Measurements from ENCODE around the gene BRD8. TPM values are rescaled to one million over a fixed set of nuclear protein-coding genes. Genes with fewer than 3 reads are reported as not detected.

Gene BRD8
- polyA plus RNA-seq, 1 experiment, result 72.2 TPM

- ChIA-PET POLR2A (no interaction called here), CTCF (interaction anchor here (0.7 to 1.8 kb wide), 3 partner anchors 63 to 361 kb away, joined by 3 to 9 read pairs (median 3); no protein-coding TSS in a partner anchor)
- no peak for TF ChIP-seq CTCF (IDR thresholded peaks at IDR 0.05; ENCODE audit: low read depth, low read length)
- H3K27ac ChIP-seq (ENCODE audit: low read depth, low read length), result no peak overlapping the region
- no peaks in the 10 kb centered on the region for H3K27me3 ChIP-seq (ENCODE audit: control insufficient read depth, insufficient read depth, low read length)
- no peaks in the 10 kb centered on the region; the same call in 1 of the 2 replicates for H3K9me3 ChIP-seq (ENCODE audit: control insufficient read depth, insufficient read depth, low read length)
- no peak for DNase-seq (ENCODE audit: low read depth, low spot score)
- no peak overlapping the region for H3K4me3 ChIP-seq (ENCODE audit: low read depth, low read length)
These were observed 38.7 kb downstream of the BRD8 start for GRCh38 chr5:138139781-138140090.

DNA sequence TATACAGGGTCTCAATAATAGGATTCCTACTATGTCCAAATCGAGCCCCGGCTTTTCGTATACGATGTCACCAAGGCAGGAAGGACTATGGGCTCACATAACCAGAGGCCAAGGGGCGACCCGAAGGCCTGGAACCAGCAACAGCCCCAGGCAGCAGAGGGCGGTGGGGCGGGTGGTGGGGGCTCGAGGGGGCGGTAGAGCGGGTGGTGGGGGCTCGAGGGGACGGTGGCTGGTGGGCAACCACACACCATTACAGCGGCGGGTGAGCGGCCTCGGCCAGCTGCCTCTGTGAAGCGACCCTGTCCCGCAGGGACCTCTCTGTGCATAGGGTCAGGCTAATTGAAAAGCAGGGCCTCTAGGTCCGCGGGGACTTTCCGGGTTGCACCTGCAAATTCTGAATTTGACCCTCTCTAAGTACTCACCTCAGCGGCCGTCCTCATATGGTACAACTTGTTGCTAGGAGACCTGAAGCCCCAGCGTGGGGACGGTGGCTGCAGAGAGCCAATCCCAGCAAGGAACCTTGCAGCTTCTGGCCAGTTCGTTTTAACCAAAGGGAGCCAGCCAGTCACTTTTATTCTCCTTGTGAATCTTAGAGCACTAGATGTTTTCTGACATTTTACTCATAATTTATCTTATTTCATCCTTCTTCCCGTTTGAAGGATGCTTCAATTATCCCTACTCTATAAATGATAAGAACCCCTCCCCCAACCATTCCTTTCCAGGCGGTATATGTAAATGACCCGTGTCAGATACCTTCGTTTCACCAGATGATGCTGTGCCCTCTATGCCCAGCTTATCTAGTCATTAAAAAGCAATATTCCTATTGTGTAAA is 39.3 kb downstream of the BRD8 start, which contains the start of gene NME5:
Gene NME5 (minus strand): TSS at position 480 of the 832 bp plus-strand sequence. CDS start 648 bp downstream, outside the sequence.
- ChIA-PET CTCF (interaction anchor here (0.7 to 1.8 kb wide), 3 partner anchors 62 to 360 kb away, joined by 3 to 9 read pairs (median 3); no protein-coding TSS in a partner anchor), POLR2A (no interaction called here)
- TF ChIP-seq CTCF (IDR thresholded peaks at IDR 0.05; ENCODE audit: low read depth, low read length), result no peak
- H3K27ac ChIP-seq (ENCODE audit: low read depth, low read length), result no peak within 1 kb of the TSS
- no peaks in the 10 kb centered on the region for H3K27me3 ChIP-seq (ENCODE audit: control insufficient read depth, insufficient read depth, low read length)
- no peak for DNase-seq (ENCODE audit: low read depth, low spot score)
- H3K9me3 ChIP-seq (ENCODE audit: control insufficient read depth, insufficient read depth, low read length), result no peaks in the 10 kb centered on the region; the same call in 1 of the 2 replicates
- H3K4me3 ChIP-seq (ENCODE audit: low read depth, low read length), result peak within 1 kb of the TSS; percentile 55

DNA sequence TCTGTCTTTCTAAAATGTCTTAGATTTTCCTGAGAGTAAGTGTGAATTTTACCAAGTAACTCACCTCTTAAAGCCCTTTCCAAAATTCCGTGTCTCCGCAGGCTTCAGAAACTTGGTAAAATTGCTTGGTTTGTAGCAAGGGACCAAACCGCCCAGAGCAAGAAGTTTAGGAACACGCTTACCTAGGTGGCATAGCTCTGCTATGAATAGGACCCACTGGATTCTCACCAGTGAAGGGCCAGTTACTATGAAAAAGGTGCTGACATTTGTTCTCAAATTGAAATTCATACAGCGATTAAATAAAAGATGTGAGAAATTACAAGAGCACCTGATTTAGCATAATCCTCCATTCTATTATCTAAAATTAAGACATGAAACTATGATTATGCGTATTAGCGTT is 45.9 kb downstream of the BRD8 start:
- Histone ChIP-seq H3K27ac (ENCODE audit: low read depth, low read length) (no peak overlapping the region), H3K4me3 (ENCODE audit: low read depth, low read length) (no peak overlapping the region), H3K27me3 (ENCODE audit: control insufficient read depth, insufficient read depth, low read length) (no peaks in the 10 kb centered on the region), H3K9me3 (ENCODE audit: control insufficient read depth, insufficient read depth, low read length) (no peaks in the 10 kb centered on the region)
- TF ChIP-seq CTCF (IDR thresholded peaks at IDR 0.05; ENCODE audit: low read depth, low read length), result no peak
- no peak for DNase-seq (ENCODE audit: low read depth, low spot score)
- ChIA-PET POLR2A (no interaction called here), CTCF (interaction anchor here (0.6 to 7.8 kb wide), 11 partner anchors 9 to 503 kb away, joined by 3 to 158 read pairs (median 6); no protein-coding TSS in a partner anchor)

- no peak for TF ChIP-seq CTCF (IDR thresholded peaks at IDR 0.05; ENCODE audit: low read depth, low read length)
- Histone ChIP-seq H3K27ac (ENCODE audit: low read depth, low read length) (no peak overlapping the region), H3K27me3 (ENCODE audit: control insufficient read depth, insufficient read depth, low read length) (no peaks in the 10 kb centered on the region), H3K9me3 (ENCODE audit: control insufficient read depth, insufficient read depth, low read length) (no peaks in the 10 kb centered on the region), H3K4me3 (ENCODE audit: low read depth, low read length) (no peak overlapping the region)
- DNase-seq (ENCODE audit: low read depth, low spot score), result no peak
- POLR2A ChIA-PET, result no interaction called here
- CTCF ChIA-PET, result interaction anchor here (1.2 to 7.8 kb wide), 4 partner anchors 52 to 350 kb away, joined by 3 to 158 read pairs (median 13); no protein-coding TSS in a partner anchor
These were observed 49.1 kb downstream of the BRD8 start for GRCh38 chr5:138129347-138129746.

GRCh38 chr5:138128334-138128733 is 50.1 kb downstream of the BRD8 start:
- no peak overlapping the region for H3K27ac ChIP-seq (ENCODE audit: low read depth, low read length)
- no peak for TF ChIP-seq CTCF (IDR thresholded peaks at IDR 0.05; ENCODE audit: low read depth, low read length)
- H3K9me3 ChIP-seq (ENCODE audit: control insufficient read depth, insufficient read depth, low read length), result no peaks in the 10 kb centered on the region
- ChIA-PET POLR2A (no interaction called here), CTCF (interaction anchor here (2.1 to 7.8 kb wide), 3 partner anchors 51 to 349 kb away, joined by 7 to 158 read pairs (median 19); no protein-coding TSS in a partner anchor)
- no peaks in the 10 kb centered on the region for H3K27me3 ChIP-seq (ENCODE audit: control insufficient read depth, insufficient read depth, low read length)
- H3K4me3 ChIP-seq (ENCODE audit: low read depth, low read length), result no peak overlapping the region
- DNase-seq (ENCODE audit: low read depth, low spot score), result no peak
